ENCODE measurements around the gene PLLP.

DNA sequence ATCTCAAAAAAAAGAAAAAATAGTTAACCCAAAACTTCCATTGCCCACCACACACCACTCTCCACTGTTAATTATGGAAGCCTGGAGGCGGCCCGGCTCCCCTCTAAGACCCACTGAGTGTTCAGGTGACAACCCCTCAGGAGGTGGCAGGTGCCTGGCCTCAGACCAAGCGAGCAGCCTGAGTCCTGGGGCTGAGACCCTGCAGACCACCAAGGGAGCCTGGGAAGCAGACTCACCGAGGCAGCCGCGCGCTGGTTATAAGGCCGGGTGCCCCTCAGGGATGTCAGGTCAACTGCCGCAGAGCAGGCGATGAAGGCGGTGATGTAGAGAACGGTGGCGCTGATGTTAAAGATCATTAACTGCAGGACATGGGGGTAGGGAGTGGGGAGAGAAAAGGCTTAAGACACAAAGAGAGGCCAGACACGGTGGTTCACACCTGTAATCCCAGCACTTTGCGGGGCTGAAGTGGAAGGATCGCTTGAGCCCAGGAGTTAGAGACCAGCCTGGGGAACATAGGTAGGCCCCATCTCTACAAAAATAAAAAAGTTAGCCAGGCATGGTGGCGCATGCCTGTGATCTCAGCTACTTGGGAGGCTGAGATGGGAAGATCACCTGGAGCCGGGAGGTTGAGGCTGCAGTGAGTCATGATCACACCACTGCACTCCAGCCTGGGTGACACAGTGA, 26.1 kb downstream of the PLLP start:
- TF ChIP-seq, protein P1, sequence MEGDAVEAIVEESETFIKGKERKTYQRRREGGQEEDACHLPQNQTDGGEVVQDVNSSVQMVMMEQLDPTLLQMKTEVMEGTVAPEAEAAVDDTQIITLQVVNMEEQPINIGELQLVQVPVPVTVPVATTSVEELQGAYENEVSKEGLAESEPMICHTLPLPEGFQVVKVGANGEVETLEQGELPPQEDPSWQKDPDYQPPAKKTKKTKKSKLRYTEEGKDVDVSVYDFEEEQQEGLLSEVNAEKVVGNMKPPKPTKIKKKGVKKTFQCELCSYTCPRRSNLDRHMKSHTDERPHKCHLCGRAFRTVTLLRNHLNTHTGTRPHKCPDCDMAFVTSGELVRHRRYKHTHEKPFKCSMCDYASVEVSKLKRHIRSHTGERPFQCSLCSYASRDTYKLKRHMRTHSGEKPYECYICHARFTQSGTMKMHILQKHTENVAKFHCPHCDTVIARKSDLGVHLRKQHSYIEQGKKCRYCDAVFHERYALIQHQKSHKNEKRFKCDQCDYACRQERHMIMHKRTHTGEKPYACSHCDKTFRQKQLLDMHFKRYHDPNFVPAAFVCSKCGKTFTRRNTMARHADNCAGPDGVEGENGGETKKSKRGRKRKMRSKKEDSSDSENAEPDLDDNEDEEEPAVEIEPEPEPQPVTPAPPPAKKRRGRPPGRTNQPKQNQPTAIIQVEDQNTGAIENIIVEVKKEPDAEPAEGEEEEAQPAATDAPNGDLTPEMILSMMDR (conservative IDR thresholded peaks at IDR 0.05; ENCODE audit: low read length), result no peak
- no peak for TF ChIP-seq EZH2phosphoT487 (IDR thresholded peaks at IDR 0.05; ENCODE audit: borderline replicate concordance, low read depth, low read length)

Measured in OCI-LY7 (cell line).